HepG2 (cell line): ENCODE measurements around the gene SLC2A8. TPM values are rescaled to one million over a fixed set of nuclear protein-coding genes. Genes with fewer than 3 reads are reported as not detected.

Experiments
- GTF3A ChIP-seq: sonication (generic); formaldehyde crosslinking; conservative IDR thresholded peaks from 2 replicates; pipeline ENCODE4 v1.4.0; 2020; ENCODE audit warnings: mild to moderate bottlenecking, missing genetic modification reagents
- HIC2 ChIP-seq: sonication (generic); formaldehyde crosslinking; IDR thresholded peaks from 2 replicates; pipeline ENCODE4 v1.9.0; 2022; ENCODE audit warnings: low read depth, missing genetic modification reagents
- MZF1 ChIP-seq: sonication (generic); formaldehyde crosslinking; IDR thresholded peaks from 2 replicates; pipeline ENCODE4 v1.8.1; 2023; ENCODE audit warnings: mild to moderate bottlenecking, missing genetic modification reagents, borderline replicate concordance
- REST ChIP-seq, 2 experiments: IDR thresholded peaks; 2 replicates each; pipeline ENCODE4 v1.6.1; 2011 to 2012; ENCODE audit warnings: low read length in 2 of 2, borderline replicate concordance in 1 of 2, low read depth in 1 of 2, mild to moderate bottlenecking in 1 of 2, moderate library complexity in 1 of 2
- TEAD3 ChIP-seq: optimal IDR thresholded peaks from 2 replicates; pipeline ENCODE3; 2016; ENCODE audit warnings: borderline replicate concordance
- ZBTB2 ChIP-seq: sonication (generic); formaldehyde crosslinking; IDR thresholded peaks from 2 replicates; pipeline ENCODE4 v1.8.0; 2022; ENCODE audit warnings: low read depth, missing genetic modification reagents
- ZC3H13 ChIP-seq: sonication (generic); formaldehyde crosslinking; IDR thresholded peaks from 2 replicates; pipeline ENCODE4 v1.8.1; 2023; ENCODE audit warnings: mild to moderate bottlenecking, missing genetic modification reagents, moderate library complexity
- ZFX ChIP-seq: sonication (generic); formaldehyde crosslinking; IDR thresholded peaks from 2 replicates; pipeline ENCODE4 v1.4.0; 2020; ENCODE audit warnings: mild to moderate bottlenecking, low read depth, missing genetic modification reagents, moderate library complexity
- ZNF124 ChIP-seq: sonication (generic); formaldehyde crosslinking; IDR thresholded peaks from 2 replicates; pipeline ENCODE4 v1.4.0; 2020; ENCODE audit warnings: missing genetic modification reagents
- polyA plus RNA-seq, 8 experiments: library from polyadenylated mRNA; depleted of rRNA in 3 of 8; stranded (reverse) in 7 of 8; unstranded in 1 of 8; fragments of >200 nt; fragmentation: Illumina TruSeq in 4 of 8; extraction: Trizol in 4 of 8; gene quantifications; 2 replicates each; pipeline versions ENCODE4 v1.2.1 to v1.2.3, GENCODE V29; 2011 to 2016; ENCODE audit warnings: low read depth in 4 of 8, missing spikeins in 1 of 8, mixed read lengths in 1 of 8; ENCODE audit not compliant: insufficient read depth in 1 of 8
- total RNA-seq, 5 experiments: library from RNA; depleted of rRNA; stranded (reverse); fragments of >200 nt; fragmentation: Illumina TruSeq; extraction: Trizol; gene quantifications; 2 replicates each; pipeline ENCODE4 v1.2.3, GENCODE V29; 2016; ENCODE audit warnings: low read depth in 1 of 5
- TF ChIP-seq, protein P1 (sequence below): IDR thresholded peaks from 2 replicates; pipeline ENCODE4 v1.6.1; 2016; ENCODE audit warnings: mild to moderate bottlenecking
- TF ChIP-seq, protein P2 (sequence below): sonication (generic); formaldehyde crosslinking; IDR thresholded peaks from 2 replicates; pipeline ENCODE4 v1.4.0; 2020; ENCODE audit warnings: missing genetic modification reagents, borderline replicate concordance

Gene SLC2A8
- total and polyA plus RNA-seq, 2 of the 13 experiments (the other 11 are each of a cell fraction or from before 2014, with no cell fraction given) = 22.6 to 48.6 TPM

- TF ChIP-seq, protein P1, sequence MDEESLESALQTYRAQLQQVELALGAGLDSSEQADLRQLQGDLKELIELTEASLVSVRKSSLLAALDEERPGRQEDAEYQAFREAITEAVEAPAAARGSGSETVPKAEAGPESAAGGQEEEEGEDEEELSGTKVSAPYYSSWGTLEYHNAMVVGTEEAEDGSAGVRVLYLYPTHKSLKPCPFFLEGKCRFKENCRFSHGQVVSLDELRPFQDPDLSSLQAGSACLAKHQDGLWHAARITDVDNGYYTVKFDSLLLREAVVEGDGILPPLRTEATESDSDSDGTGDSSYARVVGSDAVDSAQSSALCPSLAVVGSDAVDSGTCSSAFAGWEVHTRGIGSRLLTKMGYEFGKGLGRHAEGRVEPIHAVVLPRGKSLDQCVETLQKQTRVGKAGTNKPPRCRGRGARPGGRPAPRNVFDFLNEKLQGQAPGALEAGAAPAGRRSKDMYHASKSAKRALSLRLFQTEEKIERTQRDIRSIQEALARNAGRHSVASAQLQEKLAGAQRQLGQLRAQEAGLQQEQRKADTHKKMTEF (CRISPR knock-in tag) = peak; percentile 56; the same call in 1 of the 2 replicates
- TF ChIP-seq ZC3H13 (CRISPR knock-in tag) = peak; percentile 60; the same call in 1 of the 2 replicates
- TF ChIP-seq ZNF124 (CRISPR knock-in tag) = no peak
- TF ChIP-seq MZF1 = no peak
- TF ChIP-seq ZBTB2 = peak; percentile 46; the same call in 1 of the 2 replicates
- TF ChIP-seq ZFX (CRISPR knock-in tag) = peak; percentile 84
- no peak for TF ChIP-seq HIC2 (CRISPR knock-in tag)
- peak in 1 of 2 experiments; percentile 66; a peak in 1 of 4 replicates for TF ChIP-seq REST (IDR thresholded peaks at IDR 0.05; ENCODE audit: borderline replicate concordance in 1 of 2, low read depth in 1 of 2, low read length in 2 of 2)
- no peak for TF ChIP-seq GTF3A (CRISPR knock-in tag)
- TF ChIP-seq, protein P2, sequence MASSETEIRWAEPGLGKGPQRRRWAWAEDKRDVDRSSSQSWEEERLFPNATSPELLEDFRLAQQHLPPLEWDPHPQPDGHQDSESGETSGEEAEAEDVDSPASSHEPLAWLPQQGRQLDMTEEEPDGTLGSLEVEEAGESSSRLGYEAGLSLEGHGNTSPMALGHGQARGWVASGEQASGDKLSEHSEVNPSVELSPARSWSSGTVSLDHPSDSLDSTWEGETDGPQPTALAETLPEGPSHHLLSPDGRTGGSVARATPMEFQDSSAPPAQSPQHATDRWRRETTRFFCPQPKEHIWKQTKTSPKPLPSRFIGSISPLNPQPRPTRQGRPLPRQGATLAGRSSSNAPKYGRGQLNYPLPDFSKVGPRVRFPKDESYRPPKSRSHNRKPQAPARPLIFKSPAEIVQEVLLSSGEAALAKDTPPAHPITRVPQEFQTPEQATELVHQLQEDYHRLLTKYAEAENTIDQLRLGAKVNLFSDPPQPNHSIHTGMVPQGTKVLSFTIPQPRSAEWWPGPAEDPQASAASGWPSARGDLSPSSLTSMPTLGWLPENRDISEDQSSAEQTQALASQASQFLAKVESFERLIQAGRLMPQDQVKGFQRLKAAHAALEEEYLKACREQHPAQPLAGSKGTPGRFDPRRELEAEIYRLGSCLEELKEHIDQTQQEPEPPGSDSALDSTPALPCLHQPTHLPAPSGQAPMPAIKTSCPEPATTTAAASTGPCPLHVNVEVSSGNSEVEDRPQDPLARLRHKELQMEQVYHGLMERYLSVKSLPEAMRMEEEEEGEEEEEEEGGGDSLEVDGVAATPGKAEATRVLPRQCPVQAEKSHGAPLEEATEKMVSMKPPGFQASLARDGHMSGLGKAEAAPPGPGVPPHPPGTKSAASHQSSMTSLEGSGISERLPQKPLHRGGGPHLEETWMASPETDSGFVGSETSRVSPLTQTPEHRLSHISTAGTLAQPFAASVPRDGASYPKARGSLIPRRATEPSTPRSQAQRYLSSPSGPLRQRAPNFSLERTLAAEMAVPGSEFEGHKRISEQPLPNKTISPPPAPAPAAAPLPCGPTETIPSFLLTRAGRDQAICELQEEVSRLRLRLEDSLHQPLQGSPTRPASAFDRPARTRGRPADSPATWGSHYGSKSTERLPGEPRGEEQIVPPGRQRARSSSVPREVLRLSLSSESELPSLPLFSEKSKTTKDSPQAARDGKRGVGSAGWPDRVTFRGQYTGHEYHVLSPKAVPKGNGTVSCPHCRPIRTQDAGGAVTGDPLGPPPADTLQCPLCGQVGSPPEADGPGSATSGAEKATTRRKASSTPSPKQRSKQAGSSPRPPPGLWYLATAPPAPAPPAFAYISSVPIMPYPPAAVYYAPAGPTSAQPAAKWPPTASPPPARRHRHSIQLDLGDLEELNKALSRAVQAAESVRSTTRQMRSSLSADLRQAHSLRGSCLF = no peak
- peak; percentile 24 for TF ChIP-seq TEAD3 (CRISPR knock-in tag)
These were observed at the start of gene SLC2A8 (continued) for GRCh38 chr9:127396808-127397645.
